Glomerular visceral epithelial cell (primary cell): ENCODE results near the gene FUCA1.

Experiments
- DNase-seq: peaks from one replicate; pipeline ENCODE4 v3.0.0-alpha.2; 2016; ENCODE audit errors: extremely low spot score

Gene FUCA1

GRCh38 chr1:23801338-23801748, 66.7 kb downstream of the FUCA1 start:
- no peak for DNase-seq

DNA sequence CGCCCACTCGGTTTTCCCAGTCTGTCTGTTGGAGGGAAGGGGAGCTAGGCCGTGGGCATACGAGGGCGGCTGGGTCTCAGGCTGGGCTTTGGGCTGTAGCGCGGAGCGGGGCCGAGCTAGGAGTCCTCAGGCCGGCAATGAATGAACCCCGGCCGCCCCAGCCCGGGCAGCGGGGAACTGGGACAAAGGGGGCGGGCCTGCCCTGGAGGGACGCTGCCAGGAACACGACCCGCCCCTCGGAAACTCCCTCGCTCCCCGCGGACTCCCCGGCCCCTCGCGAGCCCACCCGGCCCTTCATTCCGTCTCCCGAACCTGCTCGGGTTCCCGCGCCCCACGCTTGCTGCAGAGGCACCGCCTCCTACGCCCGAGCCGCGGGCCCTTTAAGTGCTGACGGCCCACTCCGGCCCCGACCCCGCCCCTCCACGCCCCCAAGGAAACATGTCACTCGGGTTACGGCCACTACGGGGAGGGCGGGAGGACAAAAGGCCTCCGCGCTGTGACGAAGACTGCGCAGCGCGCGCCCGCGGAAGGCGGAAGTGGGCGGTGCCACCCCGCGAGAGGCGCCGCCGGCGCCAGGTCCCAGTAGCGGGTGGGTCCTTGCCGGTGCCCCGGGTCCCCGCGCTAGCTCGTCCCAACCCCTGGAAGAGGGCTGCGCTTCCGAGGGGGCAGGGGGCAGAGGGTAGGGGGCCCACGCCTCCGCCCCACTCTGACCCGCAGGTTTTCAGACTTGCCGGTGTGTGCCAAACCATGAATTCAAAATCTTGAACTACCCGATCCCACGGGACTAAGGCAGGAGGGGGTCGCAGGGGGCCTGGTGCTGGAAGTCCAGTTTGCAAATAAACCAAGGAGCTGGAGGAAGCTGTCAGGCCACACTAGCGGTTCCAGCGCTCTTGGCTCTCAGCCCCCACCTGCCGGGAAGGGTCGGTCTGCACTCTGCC, 67.4 kb downstream of the FUCA1 start, which contains the start of gene GALE:
TSS of gene GALE (minus strand) at position 355 of the 938 bp plus-strand sequence. CDS start 1,747 bp downstream, outside the sequence.
- DNase-seq, result peak; percentile 97

GRCh38 chr1:23799570-23800399, 68.3 kb downstream of the FUCA1 start:
- peak; percentile 96 for DNase-seq

GRCh38 chr1:23799255-23799569, 68.9 kb downstream of the FUCA1 start:
- no peak for DNase-seq

DNA sequence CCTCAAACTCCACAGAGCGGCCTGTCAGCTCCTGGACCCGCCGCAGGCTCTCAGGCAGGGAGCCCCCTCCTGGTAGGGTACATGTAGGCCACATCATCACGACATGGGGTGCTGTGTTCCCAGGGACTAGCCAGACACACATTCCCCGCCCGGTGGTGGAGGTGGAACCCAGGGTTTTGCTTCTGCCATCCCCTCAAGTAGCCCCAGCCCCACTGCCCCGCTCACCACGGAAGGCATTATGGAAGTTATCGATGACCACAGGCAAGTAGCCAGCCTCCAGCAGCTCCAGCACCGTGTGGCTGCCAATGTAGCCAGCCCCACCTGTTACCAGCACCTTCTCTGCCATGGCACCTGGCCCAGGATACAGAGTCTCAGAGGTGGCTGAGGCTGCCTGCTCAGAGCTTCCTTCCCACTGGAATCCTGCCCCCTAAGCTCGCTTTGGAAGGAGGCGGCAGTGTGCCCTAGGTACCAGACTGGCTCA, 69.4 kb downstream of the FUCA1 start:
- no peak for DNase-seq

DNA sequence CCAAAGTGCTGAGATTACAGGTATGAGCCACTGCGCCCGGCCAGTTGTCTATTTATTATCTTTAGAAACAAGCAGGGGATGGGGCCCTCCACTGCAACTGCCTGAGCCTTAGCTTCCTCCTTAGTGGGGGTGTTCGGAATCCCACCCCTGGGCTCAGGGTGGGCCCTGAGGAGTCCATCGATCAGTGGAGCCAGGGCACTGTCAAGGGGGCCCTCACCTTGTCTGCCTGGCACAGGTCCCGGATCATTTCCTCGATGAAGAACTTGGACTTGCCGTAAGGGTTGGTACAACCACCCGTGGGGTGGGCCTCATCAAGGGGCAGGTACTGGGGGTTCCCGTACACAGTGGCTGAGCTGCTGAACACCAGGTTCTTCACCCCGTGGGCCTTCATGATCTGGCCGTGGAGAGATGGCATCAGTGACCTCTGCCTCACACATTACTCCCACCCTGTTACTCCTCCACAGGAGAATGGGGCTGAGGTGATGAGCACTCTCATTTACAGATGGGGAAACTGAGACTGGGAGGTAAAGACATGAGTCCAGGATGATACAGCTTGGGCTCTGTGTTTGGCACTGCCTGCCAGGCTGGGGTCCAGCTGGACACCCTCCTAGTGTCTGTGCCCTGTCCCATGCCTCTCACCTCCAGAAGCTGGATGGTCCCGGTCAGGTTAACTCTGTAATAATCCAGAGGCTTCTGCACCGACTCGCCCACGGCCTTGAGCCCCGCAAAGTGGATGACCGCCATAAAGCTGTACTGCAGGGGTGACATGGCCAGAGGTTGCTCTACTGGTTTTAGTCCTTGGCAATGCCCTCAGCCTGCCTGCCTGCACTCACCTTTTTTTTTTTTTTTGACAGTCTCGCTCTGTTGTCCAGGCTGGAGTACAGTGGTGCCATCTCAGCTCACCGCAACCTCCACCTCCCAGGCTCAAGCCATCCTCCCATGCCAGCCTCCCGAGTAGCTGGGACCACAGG, 70.3 kb downstream of the FUCA1 start:
- DNase-seq, result no peak

DNA sequence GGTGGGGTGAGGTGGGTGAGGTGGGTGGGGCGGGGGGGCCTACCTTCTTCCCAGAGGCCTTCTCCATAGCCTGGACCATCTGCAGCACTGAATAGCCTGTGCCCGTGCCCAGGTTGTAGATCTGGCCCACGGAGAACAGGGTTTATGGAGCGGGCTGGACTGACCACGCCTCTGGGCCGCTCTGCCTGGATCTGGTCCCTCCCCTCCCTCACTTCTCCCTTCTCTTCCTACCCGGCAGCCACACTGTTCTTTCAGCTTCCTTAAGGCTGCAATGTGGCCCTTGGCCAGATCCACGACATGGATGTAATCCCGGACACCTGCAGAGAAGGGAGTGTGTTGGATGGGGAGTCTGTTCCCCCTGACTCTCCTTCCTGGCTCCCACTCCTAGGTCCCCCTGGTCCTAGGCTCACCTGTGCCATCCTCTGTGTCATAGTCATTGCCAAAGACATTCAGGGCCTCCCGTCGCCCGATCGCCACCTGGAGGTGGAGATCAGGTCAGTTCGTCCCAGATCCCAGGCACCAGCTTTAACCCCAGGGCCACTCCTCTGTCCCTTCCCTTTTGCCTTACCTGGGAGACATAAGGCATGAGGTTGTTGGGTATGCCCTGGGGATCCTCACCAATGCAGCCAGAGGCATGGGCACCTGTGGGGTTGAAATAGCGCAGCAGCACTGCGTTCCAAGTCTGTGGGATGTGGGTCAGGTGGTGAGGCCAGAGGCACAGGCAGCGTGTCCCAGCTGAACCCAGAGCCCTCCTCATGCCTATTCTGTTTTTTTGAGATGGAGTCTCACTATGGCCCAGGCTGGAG, 71.4 kb downstream of the FUCA1 start:
- DNase-seq, result no peak

DNA sequence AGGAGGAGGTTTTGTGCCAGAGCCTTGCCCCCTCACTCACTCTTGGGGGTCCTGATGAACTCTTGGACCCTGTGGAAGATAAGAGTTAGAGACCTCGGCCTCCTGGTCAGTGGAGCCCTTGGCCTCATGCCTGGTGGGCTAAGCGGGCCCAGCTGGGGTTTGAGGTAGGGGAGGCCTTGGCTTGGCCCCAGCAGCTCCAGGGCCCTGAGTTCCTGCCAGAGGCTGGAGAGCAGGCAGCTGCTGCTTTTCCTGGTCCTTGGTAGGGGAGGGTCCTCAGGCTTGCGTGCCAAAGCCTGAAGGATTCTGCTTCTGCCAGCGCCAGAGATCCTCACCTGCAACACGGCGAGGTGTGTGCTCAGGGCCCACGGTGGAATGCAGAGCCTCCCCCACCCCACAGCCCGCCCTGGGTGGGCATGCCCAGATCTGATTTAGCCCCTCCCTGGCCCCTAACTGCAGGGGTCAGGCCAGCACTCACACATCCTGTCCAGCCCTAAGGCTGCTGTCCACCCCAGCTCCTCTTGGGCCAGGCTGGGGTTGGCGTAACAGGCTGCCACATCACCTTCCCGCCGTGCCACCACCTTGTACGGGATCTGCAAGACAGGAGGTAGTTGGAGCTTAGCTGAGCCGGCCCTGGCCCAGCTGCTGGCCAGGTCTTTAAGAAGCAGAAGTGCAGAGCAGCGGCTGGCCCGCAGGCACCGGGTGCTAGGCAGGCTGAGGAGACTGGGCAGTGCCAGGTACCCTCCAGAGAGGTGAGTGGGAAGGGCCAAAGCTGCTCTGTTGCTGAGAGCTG, 72.2 kb downstream of the FUCA1 start:
- DNase-seq, result no peak
